H1 (cell line): ENCODE measurements around the gene ZBED5. TPM values are rescaled to one million over a fixed set of nuclear protein-coding genes. Genes with fewer than 3 reads are reported as not detected.

ENCODE experiments used
- CTCF ChIA-PET: fragments of 300-600 bp; sonication (Branson Sonifier 250); formaldehyde crosslinking; loops from one replicate; lab custom pipeline; 2021; ENCODE audit not compliant: partially characterized antibody; lab: Charles Lee
- POLR2A ChIA-PET: fragments of 300-600 bp; sonication (Branson Sonifier 250); formaldehyde crosslinking; loops from one replicate; lab custom pipeline; 2021; ENCODE audit warnings: inconsistent platforms; ENCODE audit not compliant: partially characterized antibody; lab: Charles Lee
- DNase-seq, 2 experiments: peaks; one replicate each; pipeline versions ENCODE4 v3.0.0 to v3.0.0-alpha.2; 2010 to 2022; ENCODE audit warnings: low spot score in 2 of 2, low read depth in 1 of 2, mixed read lengths in 1 of 2
- FAIRE-seq: peaks from 2 replicates; lab custom pipeline; 2011; peaks lifted over from hg19 to GRCh38; lab: Jason Lieb, UNC
- H2AFZ ChIP-seq: 2 replicates; pipeline ENCODE4 v1.8.1; 2012; ENCODE audit warnings: low read length, inconsistent platforms
- H2AK5ac ChIP-seq: 2 replicates; pipeline ENCODE4 v1.6.1; 2013; ENCODE audit warnings: low read depth, low read length
- H2BK120ac ChIP-seq: replicated peaks from 2 replicates; pipeline ENCODE3; 2013; ENCODE audit warnings: low read depth, low read length, inconsistent platforms
- H2BK12ac ChIP-seq: 2 replicates; pipeline ENCODE4 v1.6.1; 2013; ENCODE audit warnings: low read depth, low read length
- H2BK15ac ChIP-seq: 2 replicates; pipeline ENCODE4 v1.6.1; 2013; ENCODE audit warnings: low read length
- H2BK20ac ChIP-seq: 2 replicates; pipeline ENCODE4 v1.6.1; 2013; ENCODE audit warnings: low read length
- H2BK5ac ChIP-seq: 2 replicates; pipeline ENCODE4 v1.6.1; 2013; ENCODE audit warnings: low read depth, low read length
- H3K14ac ChIP-seq: 2 replicates; pipeline ENCODE4 v1.6.1; 2013; ENCODE audit warnings: inconsistent platforms; ENCODE audit not compliant: insufficient read length
- H3K18ac ChIP-seq: 2 replicates; pipeline ENCODE4 v1.6.1; 2013; ENCODE audit warnings: low read length; ENCODE audit errors: extremely low read depth
- H3K23ac ChIP-seq: 2 replicates; pipeline ENCODE4 v1.6.1; 2013; ENCODE audit warnings: inconsistent platforms; ENCODE audit not compliant: insufficient read length
- H3K23me2 ChIP-seq: 2 replicates; pipeline ENCODE4 v1.6.1; 2013; ENCODE audit warnings: low read depth, low read length
- H3K27ac ChIP-seq: 2 replicates; pipeline ENCODE4 v1.6.1; 2011; ENCODE audit warnings: low read depth, low read length, inconsistent platforms
- H3K27me3 ChIP-seq, 4 experiments: replicated peaks in 1 of 4; 1 replicate in 1 of 4; 2 replicates in 3 of 4; pipeline versions ENCODE4 v1.6.1 to v1.8.1; 2011 to 2013; ENCODE audit warnings: low read length in 3 of 4, mild to moderate bottlenecking in 3 of 4, inconsistent platforms in 2 of 4, mixed read lengths in 2 of 4, moderate library complexity in 1 of 4; ENCODE audit not compliant: control insufficient read depth in 3 of 4, insufficient read depth in 3 of 4; ENCODE audit errors: extremely low read depth in 1 of 4
- H3K36me3 ChIP-seq, 4 experiments: 2 replicates each; pipeline versions ENCODE4 v1.6.1 to v1.8.1; 2011 to 2013; ENCODE audit warnings: mild to moderate bottlenecking in 4 of 4, low read length in 3 of 4, moderate library complexity in 2 of 4, control low read depth in 1 of 4, inconsistent platforms in 1 of 4; ENCODE audit not compliant: insufficient read depth in 4 of 4, control insufficient read depth in 2 of 4
- H3K4ac ChIP-seq: replicated peaks from 2 replicates; pipeline ENCODE3; 2013; ENCODE audit warnings: low read length, low read depth, mixed read lengths, inconsistent platforms; ENCODE audit not compliant: insufficient read length
- H3K4me1 ChIP-seq, 4 experiments: replicated peaks in 1 of 4; 1 replicate in 1 of 4; 2 replicates in 3 of 4; pipeline versions ENCODE4 v1.6.1 to v1.8.1; 2011 to 2013; ENCODE audit warnings: low read length in 3 of 4, inconsistent platforms in 2 of 4, mixed read lengths in 1 of 4; ENCODE audit not compliant: insufficient read depth in 4 of 4, control insufficient read depth in 3 of 4
- H3K4me2 ChIP-seq, 2 experiments: 2 replicates each; pipeline versions ENCODE4 v1.6.1 to v1.8.1; 2011 to 2013; ENCODE audit warnings: low read depth in 2 of 2, low read length in 2 of 2, control low read depth in 1 of 2, inconsistent platforms in 1 of 2, mild to moderate bottlenecking in 1 of 2; ENCODE audit not compliant: insufficient read depth in 1 of 2
- H3K4me3 ChIP-seq, 4 experiments: fragments of 200-600, 300-600 bp in 1 of 4; sonication (generic), shearing (Covaris generic), sonication (Bioruptor Twin) in 1 of 4; 2 replicates each; pipeline versions ENCODE4 v1.5.1 to v1.8.1; 2011 to 2016; ENCODE audit warnings: low read length in 4 of 4, low read depth in 3 of 4, control low read depth in 2 of 4, inconsistent platforms in 2 of 4, mild to moderate bottlenecking in 2 of 4, mixed read lengths in 1 of 4, moderate library complexity in 1 of 4; ENCODE audit not compliant: insufficient read depth in 2 of 4; ENCODE audit errors: extremely low read depth in 1 of 4
- H3K56ac ChIP-seq: replicated peaks from 2 replicates; pipeline ENCODE3; 2013; ENCODE audit warnings: low read depth, mild to moderate bottlenecking, mixed read lengths, low read length, inconsistent platforms; ENCODE audit not compliant: insufficient read length
- H3K79me1 ChIP-seq: 2 replicates; pipeline ENCODE4 v1.6.1; 2013; ENCODE audit warnings: low read depth, low read length, control low read depth
- H3K79me2 ChIP-seq, 2 experiments: 2 replicates each; pipeline versions ENCODE4 v1.6.1 to v1.8.1; 2012 to 2013; ENCODE audit warnings: low read length in 2 of 2, mild to moderate bottlenecking in 2 of 2, inconsistent platforms in 1 of 2; ENCODE audit not compliant: insufficient read depth in 2 of 2, control insufficient read depth in 1 of 2
- H3K9ac ChIP-seq, 4 experiments: replicated peaks in 1 of 4; 1 replicate in 1 of 4; 2 replicates in 3 of 4; pipeline versions ENCODE4 v1.6.1 to v1.8.1; 2011 to 2013; ENCODE audit warnings: low read depth in 3 of 4, low read length in 3 of 4, control low read depth in 2 of 4, mild to moderate bottlenecking in 2 of 4, moderate library complexity in 2 of 4, inconsistent platforms in 1 of 4; ENCODE audit errors: extremely low read depth in 1 of 4
- H3K9me3 ChIP-seq, 2 experiments: 2 replicates each; pipeline versions ENCODE4 v1.6.1 to v1.8.1; 2012 to 2013; ENCODE audit warnings: mild to moderate bottlenecking in 2 of 2, moderate library complexity in 2 of 2, control low read depth in 1 of 2, inconsistent platforms in 1 of 2, low read depth in 1 of 2, low read length in 1 of 2, mixed read lengths in 1 of 2; ENCODE audit not compliant: insufficient read depth in 2 of 2
- H4K20me1 ChIP-seq, 2 experiments: replicated peaks in 1 of 2; 2 replicates each; pipeline versions ENCODE3 to v1.8.1; 2011 to 2013; ENCODE audit warnings: inconsistent platforms in 2 of 2, low read length in 2 of 2, mild to moderate bottlenecking in 1 of 2; ENCODE audit not compliant: insufficient read depth in 2 of 2, control insufficient read depth in 1 of 2
- H4K5ac ChIP-seq: 2 replicates; pipeline ENCODE4 v1.6.1; 2013; ENCODE audit warnings: low read length, low read depth, mixed read lengths, inconsistent platforms; ENCODE audit not compliant: insufficient read length
- H4K8ac ChIP-seq: 2 replicates; pipeline ENCODE4 v1.8.0; 2013; ENCODE audit warnings: mild to moderate bottlenecking, moderate library complexity, low read length, inconsistent platforms; ENCODE audit not compliant: insufficient read depth; ENCODE audit errors: extremely low read depth
- H4K91ac ChIP-seq: replicated peaks from 2 replicates; pipeline ENCODE3; 2013; ENCODE audit warnings: low read length, mixed read lengths, inconsistent platforms; ENCODE audit not compliant: insufficient read length
- BACH1 ChIP-seq: IDR thresholded peaks from 2 replicates; pipeline ENCODE4 v1.6.1; 2012; ENCODE audit warnings: low read length, improper control_type of control experiment
- BCL11A ChIP-seq, 2 experiments: IDR thresholded peaks; one replicate each; pipeline ENCODE4 v1.6.1; 2011; ENCODE audit warnings: low read depth in 2 of 2, low read length in 2 of 2, mild to moderate bottlenecking in 2 of 2
- CBX5 ChIP-seq: fragments of 300-800, 300-1000 bp; sonication (generic); IDR thresholded peaks from 2 replicates; pipeline ENCODE4 v1.7.1; 2016; ENCODE audit warnings: antibody characterized with exemption, low read length, low read depth
- CEBPB ChIP-seq: IDR thresholded peaks from 2 replicates; pipeline ENCODE4 v1.6.1; 2012; ENCODE audit warnings: low read depth, low read length
- CREB1 ChIP-seq: IDR thresholded peaks from 2 replicates; pipeline ENCODE4 v1.6.1; 2012; ENCODE audit warnings: inconsistent platforms
- JUN ChIP-seq: IDR thresholded peaks from 2 replicates; pipeline ENCODE4 v1.6.1; 2011; ENCODE audit warnings: low read depth, mild to moderate bottlenecking, improper control_type of control experiment, low read length
- JUND ChIP-seq: IDR thresholded peaks from 2 replicates; pipeline ENCODE4 v1.6.1; 2011; ENCODE audit warnings: mild to moderate bottlenecking, improper control_type of control experiment, low read length
- KDM4A ChIP-seq: IDR thresholded peaks from one replicate; pipeline ENCODE4 v1.7.1; 2012; ENCODE audit warnings: low read depth, mild to moderate bottlenecking, moderate library complexity, low read length, inconsistent platforms; ENCODE audit not compliant: severe bottlenecking
- RAD21 ChIP-seq, 2 experiments: IDR thresholded peaks in 1 of 2; conservative IDR thresholded peaks in 1 of 2; 2 replicates each; pipeline ENCODE4 v1.6.1; 2011; ENCODE audit warnings: low read depth in 2 of 2, low read length in 2 of 2, improper control_type of control experiment in 1 of 2, inconsistent platforms in 1 of 2, mild to moderate bottlenecking in 1 of 2, moderate library complexity in 1 of 2
- SIN3A ChIP-seq, 2 experiments: IDR thresholded peaks in 1 of 2; conservative IDR thresholded peaks in 1 of 2; 2 replicates each; pipeline ENCODE4 v1.6.1; 2011 to 2012; ENCODE audit warnings: low read length in 2 of 2, improper control_type of control experiment in 1 of 2, low read depth in 1 of 2, mild to moderate bottlenecking in 1 of 2
- SIX5 ChIP-seq: IDR thresholded peaks from 2 replicates; pipeline ENCODE4 v1.6.1; 2011; ENCODE audit warnings: mild to moderate bottlenecking, low read depth, low read length
- TAF7 ChIP-seq: optimal IDR thresholded peaks from 2 replicates; pipeline ENCODE3; 2011; ENCODE audit warnings: low read depth, mild to moderate bottlenecking, inconsistent platforms, low read length, moderate library complexity, borderline replicate concordance
- TCF12 ChIP-seq: IDR thresholded peaks from 2 replicates; pipeline ENCODE4 v1.6.1; 2011; ENCODE audit warnings: low read depth, mild to moderate bottlenecking, low read length
- WGBS, 2 experiments: shearing (Covaris generic) in 1 of 2; methylation state at CpG; one replicate each; pipeline versions ENCODE4 v1.1.6 to v1.1.7; 2013 to 2015; ENCODE audit warnings: low lambda C conversion rate in 2 of 2, mixed read lengths in 2 of 2, inconsistent platforms in 1 of 2, low coverage in 1 of 2, missing lambda C conversion rate in 1 of 2; ENCODE audit not compliant: insufficient replicate concordance in 2 of 2, insufficient coverage in 1 of 2, insufficient read length in 1 of 2; ENCODE audit errors: extremely low coverage in 1 of 2, missing lambda C conversion rate in 1 of 2; 5-methylcytosine and 5-hydroxymethylcytosine counted together
- polyA plus RNA-seq, 7 experiments: library from polyadenylated mRNA; depleted of rRNA in 3 of 7; stranded (reverse) in 5 of 7; unstranded in 2 of 7; fragments of >200 nt in 5 of 7; fragments of 200-250 nt in 2 of 7; gene quantifications; 1 replicate in 5 of 7; 2 replicates in 1 of 7; 4 replicates in 1 of 7; pipeline versions ENCODE4 v1.2.1 to v1.2.3, GENCODE V29; 2011 to 2013; ENCODE audit warnings: missing spikeins in 2 of 7, mixed read lengths in 2 of 7
- total RNA-seq: library from RNA; stranded (reverse); fragmentation: NEBNext Ultra II Directional; extraction: Animal tissue kit (Norgen Biotek cat#: 25700); gene quantifications from 2 replicates; pipeline ENCODE4 v1.2.1, GENCODE V29; 2021

The ZBED5 gene
- total and polyA plus RNA-seq, 2 of the 8 experiments (the other 6 are each of a cell fraction or from before 2014, with no cell fraction given): 54.2 to 94.7 TPM

DNA sequence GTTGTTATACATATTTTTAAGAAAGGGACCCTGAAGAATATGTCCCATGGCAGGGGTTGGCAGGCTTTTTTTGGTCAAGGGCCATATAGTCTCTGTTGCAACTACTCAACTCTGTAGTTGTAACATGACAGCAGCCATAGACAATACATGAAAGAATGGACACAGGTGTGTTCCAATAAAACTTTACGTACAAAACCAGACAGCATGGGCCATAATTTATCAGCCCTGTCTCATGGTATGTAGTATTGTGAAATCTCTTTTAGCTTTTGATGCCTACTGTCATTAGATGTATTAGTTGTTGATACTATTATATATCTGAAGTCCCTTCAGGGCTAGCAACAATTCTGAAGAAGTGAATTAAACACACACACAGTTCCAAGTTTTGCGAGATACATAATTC lies 2.6 kb downstream of the ZBED5 start:
- Histone ChIP-seq H3K4ac (no peak overlapping the region), H4K5ac (no peak overlapping the region), H4K8ac (no peak overlapping the region), H3K23me2 (peaks cover 7% of the 10 kb centered on the region), H2BK5ac (no peak overlapping the region), H3K4me1 (peaks cover 0 to 8% (median 2%) of the 10 kb centered on the region in 4 experiments; a peak in 3 of 7 replicates), H2AFZ (no peak overlapping the region), H2BK120ac (no peak overlapping the region), H3K4me3 (no peak overlapping the region), H3K9me3 (no peaks in the 10 kb centered on the region), H3K27me3 (no peaks in the 10 kb centered on the region), H2AK5ac (no peak overlapping the region), H3K56ac (no peak overlapping the region), H3K79me2 (peaks cover 7 to 37% of the 10 kb centered on the region in 2 experiments), H4K91ac (no peak overlapping the region), H3K27ac (no peak overlapping the region), H3K79me1 (no peaks in the 10 kb centered on the region; the same call in 1 of the 2 replicates), H3K9ac (no peak overlapping the region), H3K36me3 (peaks cover 9 to 39% (median 27%) of the 10 kb centered on the region in 4 experiments), H3K4me2 (no peak overlapping the region; a peak in 1 of 4 replicates), H2BK15ac (no peak overlapping the region), H4K20me1 (peaks cover 0 to 6% of the 10 kb centered on the region in 2 experiments), H3K18ac (no peak overlapping the region), H3K14ac (no peak overlapping the region), H2BK12ac (no peak overlapping the region), H2BK20ac (no peak overlapping the region), H3K23ac (no peak overlapping the region)
- DNase-seq: no peak
- 90% methylated on average over 2 of the region's 2 CpGs; no CpG with 5 or more reads in 1 of the 2 experiments for WGBS, 2 experiments
- POLR2A ChIA-PET: interaction anchor here (1.7 to 6.7 kb wide), 3 partner anchors 17 to 55 kb away, joined by 3 to 144 read pairs (median 5); partner anchors contain the start of gene EIF4G2
- no peak for FAIRE-seq
- CTCF ChIA-PET: interaction anchor here (1.9 kb wide), 1 partner anchor 62 kb away, joined by 6 read pairs; no protein-coding TSS in a partner anchor
- TF ChIP-seq TAF7 (no peak), BACH1 (no peak), CBX5 (no peak), JUN (no peak), CEBPB (no peak), RAD21 (IDR thresholded peaks at IDR 0.05 in 1 of 2, conservative IDR thresholded peaks at IDR 0.05 in 1 of 2; ENCODE audit: low read depth in 2 of 2, low read length in 2 of 2) (no peak), BCL11A (IDR thresholded peaks at IDR 0.05; ENCODE audit: low read depth in 2 of 2, low read length in 2 of 2) (no peak), TCF12 (no peak), CREB1 (no peak), KDM4A (no peak), JUND (no peak), SIN3A (conservative IDR thresholded peaks at IDR 0.05 in 1 of 2, IDR thresholded peaks at IDR 0.05 in 1 of 2; ENCODE audit: low read depth in 1 of 2, low read length in 2 of 2) (no peak), SIX5 (no peak)
